PFSK-1 (cell line): ENCODE measurements around the gene KRTAP4-9.

ENCODE experiments used
- FOXP2 ChIP-seq: optimal IDR thresholded peaks from 2 replicates; pipeline ENCODE3; 2011; ENCODE audit warnings: borderline replicate concordance, control low read depth, inconsistent platforms; ENCODE audit not compliant: insufficient read depth; ENCODE audit errors: extremely low read length, extremely low read depth
- POLR2AphosphoS5 ChIP-seq: IDR thresholded peaks from 2 replicates; pipeline ENCODE4 v1.6.1; 2012; ENCODE audit warnings: low read depth, mild to moderate bottlenecking, control low read depth, low read length, moderate library complexity
- SIN3A ChIP-seq: IDR thresholded peaks from 2 replicates; pipeline ENCODE4 v1.6.1; 2012; ENCODE audit warnings: mild to moderate bottlenecking, low read length, moderate library complexity, borderline replicate concordance; ENCODE audit not compliant: insufficient read depth
- TAF1 ChIP-seq: IDR thresholded peaks from 2 replicates; pipeline ENCODE4 v1.6.1; 2012; ENCODE audit warnings: low read length, control low read depth, borderline replicate concordance; ENCODE audit not compliant: insufficient read depth
- TF ChIP-seq, protein P1 (sequence below), 2 experiments: IDR thresholded peaks; 2 replicates each; pipeline versions ENCODE4 v1.6.1 to v1.8.0; 2011 to 2012; ENCODE audit warnings: low read depth in 2 of 2, low read length in 2 of 2, control low read depth in 1 of 2, inconsistent platforms in 1 of 2, mild to moderate bottlenecking in 1 of 2, moderate library complexity in 1 of 2; ENCODE audit not compliant: insufficient read depth in 1 of 2

KRTAP4-9 gene

DNA sequence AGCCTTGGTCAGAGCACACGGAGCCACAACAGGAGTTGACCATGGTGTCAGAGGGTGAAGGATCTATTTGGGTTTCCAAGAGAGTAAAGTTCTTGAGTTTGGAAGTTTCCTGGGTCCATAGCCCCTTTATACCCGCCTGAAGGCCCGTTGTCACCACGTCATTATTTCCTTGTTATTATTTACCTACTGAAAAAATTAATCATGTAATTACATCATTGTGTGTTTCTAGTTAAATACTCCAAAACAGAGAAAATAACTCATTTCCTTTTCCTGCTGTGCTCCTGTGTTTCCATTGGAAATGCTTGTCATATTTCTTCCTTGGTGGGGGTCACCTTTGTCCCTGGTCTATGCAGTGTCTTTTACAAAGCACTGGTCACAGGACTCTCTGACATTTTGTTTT lies 7.1 kb upstream of the KRTAP4-9 start, which contains the start of gene KRTAP4-8:
KRTAP4-8 (minus strand) TSS at position 101 of the 400 bp plus-strand sequence; CDS start at position 43, 58 bp downstream.
- TF ChIP-seq, protein P1, sequence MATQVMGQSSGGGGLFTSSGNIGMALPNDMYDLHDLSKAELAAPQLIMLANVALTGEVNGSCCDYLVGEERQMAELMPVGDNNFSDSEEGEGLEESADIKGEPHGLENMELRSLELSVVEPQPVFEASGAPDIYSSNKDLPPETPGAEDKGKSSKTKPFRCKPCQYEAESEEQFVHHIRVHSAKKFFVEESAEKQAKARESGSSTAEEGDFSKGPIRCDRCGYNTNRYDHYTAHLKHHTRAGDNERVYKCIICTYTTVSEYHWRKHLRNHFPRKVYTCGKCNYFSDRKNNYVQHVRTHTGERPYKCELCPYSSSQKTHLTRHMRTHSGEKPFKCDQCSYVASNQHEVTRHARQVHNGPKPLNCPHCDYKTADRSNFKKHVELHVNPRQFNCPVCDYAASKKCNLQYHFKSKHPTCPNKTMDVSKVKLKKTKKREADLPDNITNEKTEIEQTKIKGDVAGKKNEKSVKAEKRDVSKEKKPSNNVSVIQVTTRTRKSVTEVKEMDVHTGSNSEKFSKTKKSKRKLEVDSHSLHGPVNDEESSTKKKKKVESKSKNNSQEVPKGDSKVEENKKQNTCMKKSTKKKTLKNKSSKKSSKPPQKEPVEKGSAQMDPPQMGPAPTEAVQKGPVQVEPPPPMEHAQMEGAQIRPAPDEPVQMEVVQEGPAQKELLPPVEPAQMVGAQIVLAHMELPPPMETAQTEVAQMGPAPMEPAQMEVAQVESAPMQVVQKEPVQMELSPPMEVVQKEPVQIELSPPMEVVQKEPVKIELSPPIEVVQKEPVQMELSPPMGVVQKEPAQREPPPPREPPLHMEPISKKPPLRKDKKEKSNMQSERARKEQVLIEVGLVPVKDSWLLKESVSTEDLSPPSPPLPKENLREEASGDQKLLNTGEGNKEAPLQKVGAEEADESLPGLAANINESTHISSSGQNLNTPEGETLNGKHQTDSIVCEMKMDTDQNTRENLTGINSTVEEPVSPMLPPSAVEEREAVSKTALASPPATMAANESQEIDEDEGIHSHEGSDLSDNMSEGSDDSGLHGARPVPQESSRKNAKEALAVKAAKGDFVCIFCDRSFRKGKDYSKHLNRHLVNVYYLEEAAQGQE (IDR thresholded peaks at IDR 0.05; ENCODE audit: insufficient read depth in 1 of 2, low read depth in 2 of 2, low read length in 2 of 2): no peak
- no peak for TF ChIP-seq POLR2AphosphoS5

DNA sequence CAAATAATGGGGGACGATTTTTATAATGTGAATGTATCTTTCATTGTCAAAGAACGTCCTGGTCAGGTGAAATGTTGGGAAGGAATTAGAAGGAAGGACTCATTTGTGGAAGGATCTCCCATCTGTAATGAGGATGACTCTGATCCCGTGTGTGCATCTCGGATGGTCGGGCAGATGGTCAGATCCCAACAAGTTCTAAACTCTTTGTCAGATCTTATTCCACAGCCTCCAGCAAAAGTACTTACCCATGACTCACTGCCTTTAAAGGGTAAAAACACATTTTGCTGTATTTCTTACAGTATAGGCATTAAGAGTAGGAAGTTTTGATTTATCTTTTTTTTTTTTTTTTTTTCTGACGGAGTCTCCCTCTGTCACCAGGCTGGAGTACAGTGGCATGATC lies 6.7 kb upstream of the KRTAP4-9 start:
- TF ChIP-seq SIN3A: no peak
- TF ChIP-seq TAF1: no peak
- TF ChIP-seq FOXP2: no peak
- TF ChIP-seq, protein P1 (IDR thresholded peaks at IDR 0.05; ENCODE audit: insufficient read depth in 1 of 2, low read depth in 2 of 2, low read length in 2 of 2): no peak
- TF ChIP-seq POLR2AphosphoS5: no peak

DNA sequence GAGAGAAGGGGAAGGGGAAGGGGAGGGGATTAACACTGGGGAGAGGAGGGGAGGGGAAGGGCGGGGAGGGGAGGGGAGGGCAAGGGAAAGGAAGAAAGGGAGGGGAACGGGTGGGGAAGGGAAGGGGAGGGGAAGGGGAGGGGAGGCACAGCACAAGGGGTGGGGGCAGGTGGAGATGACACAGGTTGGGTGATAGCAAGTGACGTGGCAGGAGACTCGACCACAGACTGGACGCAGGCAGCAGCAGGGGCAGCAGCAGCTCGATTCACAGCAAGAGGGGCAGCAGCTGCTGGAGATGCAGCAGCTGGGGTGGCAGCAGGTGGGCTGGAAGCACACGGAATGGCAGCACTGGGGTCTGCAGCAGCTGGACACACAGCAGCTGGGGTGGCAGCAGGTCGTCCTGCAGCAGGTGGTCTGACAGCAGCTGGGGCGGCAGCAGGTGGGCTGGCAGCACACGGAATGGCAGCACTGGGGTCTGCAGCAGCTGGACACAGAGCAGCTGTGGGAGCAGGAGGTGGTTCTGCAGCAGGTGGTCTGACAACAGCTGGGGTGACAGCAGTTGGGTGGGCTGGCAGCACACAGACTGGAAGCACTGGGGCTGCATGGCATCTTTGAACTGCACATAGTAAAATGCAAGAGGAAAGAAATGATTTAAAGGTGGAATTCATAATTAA lies 3.5 kb upstream of the KRTAP4-9 start, which contains the start of gene KRTAP4-16:
KRTAP4-16 (minus strand) TSS at position 624 of the 674 bp plus-strand sequence; CDS start at position 624, 0 bp downstream.
- no peak for TF ChIP-seq TAF1
- TF ChIP-seq FOXP2: no peak
- no peak for TF ChIP-seq POLR2AphosphoS5
- TF ChIP-seq, protein P1 (IDR thresholded peaks at IDR 0.05; ENCODE audit: insufficient read depth in 1 of 2, low read depth in 2 of 2, low read length in 2 of 2): no peak
- no peak for TF ChIP-seq SIN3A

DNA sequence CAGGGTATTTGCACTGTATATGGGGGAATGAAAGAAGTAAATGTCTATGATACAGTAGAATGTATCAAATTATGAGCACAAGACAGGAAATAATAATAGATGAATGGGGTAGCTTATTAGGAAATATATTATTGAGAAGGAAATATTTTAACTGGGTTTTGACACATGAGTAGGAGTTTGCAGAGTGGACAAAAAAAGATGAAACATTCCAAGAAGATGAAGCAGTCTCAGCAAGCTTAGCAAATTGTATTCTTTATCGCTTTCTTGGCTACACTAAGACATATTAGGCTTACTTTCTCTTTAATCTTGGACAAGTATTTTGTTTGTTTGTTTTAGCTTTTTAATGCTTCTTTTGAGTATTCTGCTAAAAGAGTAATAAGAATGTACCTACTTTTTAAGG lies 1.3 kb upstream of the KRTAP4-9 start:
- TF ChIP-seq FOXP2: no peak
- TF ChIP-seq, protein P1 (IDR thresholded peaks at IDR 0.05; ENCODE audit: insufficient read depth in 1 of 2, low read depth in 2 of 2, low read length in 2 of 2): no peak
- no peak for TF ChIP-seq POLR2AphosphoS5
- TF ChIP-seq TAF1: no peak
- no peak for TF ChIP-seq SIN3A

DNA sequence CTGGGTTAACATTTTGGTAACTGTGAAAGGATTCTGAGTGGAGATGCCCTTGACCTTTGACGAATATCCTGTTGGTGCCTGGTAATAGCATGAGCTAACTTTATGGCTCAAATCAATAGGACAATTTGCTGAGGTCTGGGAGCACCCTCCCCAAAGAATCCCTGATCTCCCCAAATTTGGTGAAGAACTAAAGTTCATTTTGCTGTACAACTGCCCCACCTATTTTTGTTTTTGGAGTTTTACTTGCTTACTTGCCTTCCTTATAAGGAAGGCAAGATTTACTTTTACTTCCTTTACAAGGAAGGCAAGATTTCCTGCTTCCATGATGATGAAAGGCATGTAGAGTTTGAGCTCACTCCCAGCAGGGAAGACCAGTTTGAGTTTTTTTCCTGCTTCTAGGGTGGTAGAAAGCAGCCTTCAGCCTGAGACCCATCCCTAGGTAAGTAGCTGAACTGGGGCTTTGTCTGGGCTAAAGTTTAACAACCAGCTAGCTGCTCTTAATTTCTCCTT lies 2.8 kb downstream of the KRTAP4-9 start:
- TF ChIP-seq FOXP2: no peak
- TF ChIP-seq SIN3A: no peak
- TF ChIP-seq, protein P1 (IDR thresholded peaks at IDR 0.05; ENCODE audit: insufficient read depth in 1 of 2, low read depth in 2 of 2, low read length in 2 of 2): no peak
- TF ChIP-seq TAF1: no peak
- no peak for TF ChIP-seq POLR2AphosphoS5
